ENCODE data around the gene NAALADL1. TPM values are rescaled to one million over a fixed set of nuclear protein-coding genes. Genes with fewer than 3 reads are reported as not detected.

The NAALADL1 gene
- total and polyA plus RNA-seq, 7 donors = 0.98 to 4.8 (median 1.6) TPM

- no peak for TF ChIP-seq CTCF (IDR thresholded peaks at IDR 0.05)
- Histone ChIP-seq H3K27me3 (ENCODE audit: insufficient read depth in 3 of 3, low read length in 2 of 3) (no peaks in the 10 kb centered on the region), H3K4me1 (peaks cover 26% of the 10 kb centered on the region), H3K4me3 (no peak overlapping the region), H3K27ac (no peak overlapping the region), H3K9me3 (no peaks in the 10 kb centered on the region), H3K36me3 (ENCODE audit: insufficient read depth in 1 of 2, low read depth in 1 of 2) (peaks cover 0 to 32% of the 10 kb centered on the region in 2 donors)
- DNase-seq (no peak), ATAC-seq (no peak)
- intact Hi-C loops (cut with DNase I) = no loop called here
These were observed 45.1 kb upstream of the NAALADL1 start for GRCh38 chr11:65103476-65103875.

GRCh38 chr11:65102142-65103095 is 44.1 kb upstream of the NAALADL1 start:
- no peaks in the 10 kb centered on the region for H3K27me3 ChIP-seq (ENCODE audit: insufficient read depth in 3 of 3, low read length in 2 of 3)
- peak overlapping the region; percentile 51 for H3K27ac ChIP-seq
- TF ChIP-seq CTCF (IDR thresholded peaks at IDR 0.05) = no peak
- H3K4me1 ChIP-seq = peaks cover 33% of the 10 kb centered on the region
- ATAC-seq (peak; percentile 26 to 54 (median 48)), DNase-seq (no peak)
- H3K9me3 ChIP-seq = no peaks in the 10 kb centered on the region
- peaks cover 0 to 33% of the 10 kb centered on the region in 2 donors for H3K36me3 ChIP-seq (ENCODE audit: insufficient read depth in 1 of 2, low read depth in 1 of 2)
- intact Hi-C loops (cut with DNase I) = no loop called here
- 65 to 75% (median 72%) methylated on average over 8 of the region's 8 CpGs for WGBS, 3 donors
- peak overlapping the region; percentile 17 for H3K4me3 ChIP-seq

GRCh38 chr11:65100674-65101350 is 42.5 kb upstream of the NAALADL1 start:
- Histone ChIP-seq H3K27me3 (ENCODE audit: insufficient read depth in 3 of 3, low read length in 2 of 3) (no peaks in the 10 kb centered on the region), H3K36me3 (ENCODE audit: insufficient read depth in 1 of 2, low read depth in 1 of 2) (peaks cover 0 to 30% of the 10 kb centered on the region in 2 donors), H3K9me3 (no peaks in the 10 kb centered on the region), H3K4me1 (peaks cover 41% of the 10 kb centered on the region), H3K4me3 (no peak overlapping the region), H3K27ac (no peak overlapping the region)
- DNase-seq (no peak), ATAC-seq (no peak)
- WGBS, 3 donors = 73 to 85% (median 77%) methylated on average over 6 of the region's 6 CpGs
- TF ChIP-seq CTCF (IDR thresholded peaks at IDR 0.05) = no peak
- intact Hi-C loops (cut with DNase I) = no loop called here

GRCh38 chr11:65096926-65097325 is 38.6 kb upstream of the NAALADL1 start:
- no peak for TF ChIP-seq CTCF (IDR thresholded peaks at IDR 0.05)
- ATAC-seq = peak in 2 of 4 donors; percentile 1 to 2
- intact Hi-C loops (cut with DNase I) = loop anchor here in 1 of 2 donors (1.0 kb wide), 1 partner anchor 13 kb away; the partner anchor contains the start of genes CDCA5 and ZFPL1
- Histone ChIP-seq H3K9me3 (no peaks in the 10 kb centered on the region), H3K4me1 (peaks cover 25% of the 10 kb centered on the region), H3K36me3 (ENCODE audit: insufficient read depth in 1 of 2, low read depth in 1 of 2) (peaks cover 0 to 19% of the 10 kb centered on the region in 2 donors), H3K4me3 (peak overlapping the region; percentile 93), H3K27ac (peak overlapping the region; percentile 96), H3K27me3 (ENCODE audit: insufficient read depth in 3 of 3, low read length in 2 of 3) (no peaks in the 10 kb centered on the region)
- no peak for DNase-seq
- 32 to 39% (median 37%) methylated on average over 8 of the region's 8 CpGs for WGBS, 3 donors
